ENCODE data around the gene WNT5B. TPM values are rescaled to one million over a fixed set of nuclear protein-coding genes. Genes with fewer than 3 reads are reported as not detected.

The WNT5B gene
- total and polyA plus RNA-seq, 11 donors = 0.52 to 3.9 (median 1.3) TPM

- ATAC-seq (peak in 3 of 4 donors; percentile 2 to 53 (median 13)), DNase-seq (peak in 2 of 5 donors; percentile 48 to 56)
- intact Hi-C loops (cut with DNase I) = loop anchor here in 2 of 10 donors (5.0 kb wide), 2 partner anchors 306 to 311 kb away; no protein-coding TSS in a partner anchor
- H3K4me3 ChIP-seq = peak overlapping the region in 10 of 12 donors; percentile 38 to 76 (median 60)
- no peaks in the 10 kb centered on the region for H3K9me3 ChIP-seq
- WGBS, 4 donors = 60 to 71% (median 61%) methylated on average over 23 of the region's 23 CpGs
- H3K27ac ChIP-seq = peak overlapping the region in 5 of 12 donors; percentile 2 to 80 (median 39)
- TF ChIP-seq CTCF (IDR thresholded peaks at IDR 0.05) = no peak
- TF ChIP-seq POLR2A (IDR thresholded peaks at IDR 0.05) = no peak
- no peaks in the 10 kb centered on the region for H3K36me3 ChIP-seq
- peaks cover 0 to 18% (median 0%) of the 10 kb centered on the region in 9 donors for H3K27me3 ChIP-seq
- peaks cover 0 to 56% (median 23%) of the 10 kb centered on the region in 12 donors for H3K4me1 ChIP-seq
Observed at GRCh38 chr12:1630827-1631591, 2.0 kb downstream of the WNT5B start.

- ATAC-seq (peak; percentile 43 to 54 (median 45)), DNase-seq (peak in 4 of 5 donors; percentile 47 to 66 (median 53))
- 51 to 67% (median 60%) methylated on average over 10 to 14 of the region's 14 CpGs for WGBS, 4 donors
- intact Hi-C loops (cut with DNase I) = loop anchor here in 2 of 10 donors (5.0 kb wide), 2 partner anchors 305 to 310 kb away; no protein-coding TSS in a partner anchor
- no peaks in the 10 kb centered on the region for H3K36me3 ChIP-seq
- H3K4me1 ChIP-seq = peaks cover 0 to 56% (median 23%) of the 10 kb centered on the region in 12 donors
- H3K27me3 ChIP-seq = peaks cover 0 to 18% (median 0%) of the 10 kb centered on the region in 9 donors
- H3K27ac ChIP-seq = peak overlapping the region in 2 of 12 donors; percentile 8 to 16
- H3K4me3 ChIP-seq = no peak overlapping the region
- TF ChIP-seq POLR2A (IDR thresholded peaks at IDR 0.05) = no peak
- no peak for TF ChIP-seq CTCF (IDR thresholded peaks at IDR 0.05)
- H3K9me3 ChIP-seq = no peaks in the 10 kb centered on the region
Observed at GRCh38 chr12:1632702-1633101, 3.7 kb downstream of the WNT5B start.

GRCh38 chr12:1633459-1633858 is 4.4 kb downstream of the WNT5B start:
- 38 to 55% (median 48%) methylated on average over 3 of the region's 3 CpGs for WGBS, 4 donors
- Histone ChIP-seq H3K4me1 (peaks cover 0 to 56% (median 23%) of the 10 kb centered on the region in 12 donors), H3K36me3 (no peaks in the 10 kb centered on the region), H3K4me3 (no peak overlapping the region), H3K9me3 (no peaks in the 10 kb centered on the region), H3K27me3 (peaks cover 0 to 18% (median 0%) of the 10 kb centered on the region in 9 donors), H3K27ac (peak overlapping the region in 1 of 12 donors; percentile 8)
- intact Hi-C loops (cut with DNase I) = loop anchor here in 2 of 10 donors (5.0 kb wide), 2 partner anchors 304 to 309 kb away; no protein-coding TSS in a partner anchor
- TF ChIP-seq CTCF (IDR thresholded peaks at IDR 0.05) (no peak), POLR2A (IDR thresholded peaks at IDR 0.05) (no peak)
- ATAC-seq (no peak), DNase-seq (no peak)

GRCh38 chr12:1634149-1634548 is 5.1 kb downstream of the WNT5B start:
- H3K4me1 ChIP-seq = peaks cover 0 to 54% (median 23%) of the 10 kb centered on the region in 12 donors
- ATAC-seq (no peak), DNase-seq (no peak)
- no peaks in the 10 kb centered on the region for H3K9me3 ChIP-seq
- intact Hi-C loops (cut with DNase I) = loop anchor here in 3 of 10 donors (1.0 to 5.0 kb wide), 3 partner anchors 303 to 308 kb away; no protein-coding TSS in a partner anchor
- H3K4me3 ChIP-seq = no peak overlapping the region
- 70 to 76% (median 75%) methylated on average over 7 of the region's 7 CpGs for WGBS, 4 donors
- H3K36me3 ChIP-seq = no peaks in the 10 kb centered on the region
- H3K27ac ChIP-seq = no peak overlapping the region
- TF ChIP-seq CTCF (IDR thresholded peaks at IDR 0.05) = no peak
- no peak for TF ChIP-seq POLR2A (IDR thresholded peaks at IDR 0.05)
- peaks cover 0 to 18% (median 0%) of the 10 kb centered on the region in 9 donors for H3K27me3 ChIP-seq

All from heart left ventricle (tissue), 16 donors.